AG09319 (cell line): Measurements from ENCODE around the gene MMP10.
A peak's percentile ranks its signal among the peaks of the same experiment; 100 is the strongest.

ENCODE experiments used
- DNase-seq: peaks from one replicate; pipeline ENCODE4 v3.0.0-alpha.2; 2010; ENCODE audit warnings: low read depth; ENCODE audit errors: extremely low read depth
- CTCF ChIP-seq: IDR thresholded peaks from 2 replicates; pipeline ENCODE4 v1.5.1; 2011; ENCODE audit warnings: low read depth, mild to moderate bottlenecking, inconsistent platforms, low read length, moderate library complexity

The MMP10 gene

GRCh38 chr11:102794382-102794781 lies 14.0 kb upstream of the MMP10 start:
- no peak for DNase-seq
- TF ChIP-seq CTCF = peak; percentile 23

GRCh38 chr11:102793677-102794290 lies 13.4 kb upstream of the MMP10 start:
- no peak for DNase-seq
- TF ChIP-seq CTCF = no peak

- no peak for DNase-seq
- TF ChIP-seq CTCF = no peak
These were observed 12.2 kb upstream of the MMP10 start for GRCh38 chr11:102792604-102793003.

- DNase-seq = no peak
- no peak for TF ChIP-seq CTCF
These were observed 11.0 kb upstream of the MMP10 start for GRCh38 chr11:102791271-102792036.

GRCh38 chr11:102788334-102788995 lies 8.0 kb upstream of the MMP10 start:
- DNase-seq = no peak
- TF ChIP-seq CTCF = no peak

GRCh38 chr11:102784380-102784779 lies 4.0 kb upstream of the MMP10 start:
- no peak for TF ChIP-seq CTCF

GRCh38 chr11:102783720-102784119 lies 3.3 kb upstream of the MMP10 start:
- no peak for TF ChIP-seq CTCF
- no peak for DNase-seq

More at GRCh38 chr11:102784380-102784779, 4.0 kb upstream of the MMP10 start:
- no peak for DNase-seq
